Neutrophil (primary cell): Measurements from ENCODE around the gene FMNL1.

ENCODE experiments used
- H3K27ac ChIP-seq: fragments of 200-600 bp; sonication (generic); 2 replicates; pipeline ENCODE4 v1.5.1; 2016; ENCODE audit warnings: mild to moderate bottlenecking, moderate library complexity
- H3K27me3 ChIP-seq: fragments of 200-600 bp; sonication (generic); 2 replicates; pipeline ENCODE4 v1.6.0; 2016; ENCODE audit warnings: mild to moderate bottlenecking
- H3K36me3 ChIP-seq: fragments of 200-600 bp; sonication (generic); 2 replicates; pipeline ENCODE4 v1.5.1; 2017
- H3K4me1 ChIP-seq, 2 experiments: fragments of 200-600 bp in 1 of 2; sonication (generic) in 1 of 2; 1 replicate in 1 of 2; 2 replicates in 1 of 2; pipeline versions ENCODE4 v1.5.1 to v1.6.1; 2013 to 2016; ENCODE audit warnings: low read depth in 1 of 2, low read length in 1 of 2, mild to moderate bottlenecking in 1 of 2, moderate library complexity in 1 of 2; ENCODE audit not compliant: control insufficient read depth in 1 of 2, insufficient read depth in 1 of 2
- H3K4me3 ChIP-seq, 2 experiments: fragments of 200-600 bp in 1 of 2; sonication (generic) in 1 of 2; 1 replicate in 1 of 2; 2 replicates in 1 of 2; pipeline ENCODE4 v1.5.1; 2013 to 2016; ENCODE audit warnings: low read depth in 1 of 2, low read length in 1 of 2, mild to moderate bottlenecking in 1 of 2, moderate library complexity in 1 of 2
- H3K9me3 ChIP-seq: fragments of 200-600 bp; sonication (generic); 2 replicates; pipeline ENCODE4 v1.5.1; 2016
- CTCF ChIP-seq: fragments of 200-600 bp; sonication (generic); IDR thresholded peaks from 2 replicates; pipeline ENCODE4 v1.5.1; 2016; ENCODE audit warnings: antibody characterized with exemption

Gene FMNL1

GRCh38 chr17:45184144-45184543 lies 37.5 kb upstream of the FMNL1 start:
- H3K9me3 ChIP-seq = no peaks in the 10 kb centered on the region
- H3K27ac ChIP-seq = no peak overlapping the region
- no peak for TF ChIP-seq CTCF
- H3K36me3 ChIP-seq = no peaks in the 10 kb centered on the region
- no peaks in the 10 kb centered on the region for H3K4me1 ChIP-seq
- H3K4me3 ChIP-seq = no peak overlapping the region
- no peaks in the 10 kb centered on the region for H3K27me3 ChIP-seq

- Histone ChIP-seq H3K4me1 (no peaks in the 10 kb centered on the region), H3K4me3 (no peak overlapping the region), H3K9me3 (no peaks in the 10 kb centered on the region), H3K36me3 (no peaks in the 10 kb centered on the region), H3K27me3 (no peaks in the 10 kb centered on the region), H3K27ac (no peak overlapping the region)
- no peak for TF ChIP-seq CTCF
These were observed 34.8 kb upstream of the FMNL1 start for GRCh38 chr17:45186801-45187354.

GRCh38 chr17:45189009-45189408 lies 32.7 kb upstream of the FMNL1 start:
- H3K4me1 ChIP-seq = no peaks in the 10 kb centered on the region
- TF ChIP-seq CTCF = no peak
- H3K9me3 ChIP-seq = no peaks in the 10 kb centered on the region
- H3K27ac ChIP-seq = no peak overlapping the region
- no peaks in the 10 kb centered on the region for H3K36me3 ChIP-seq
- no peaks in the 10 kb centered on the region for H3K27me3 ChIP-seq
- no peak overlapping the region for H3K4me3 ChIP-seq

- Histone ChIP-seq H3K4me1 (no peaks in the 10 kb centered on the region), H3K4me3 (no peak overlapping the region), H3K9me3 (no peaks in the 10 kb centered on the region), H3K27ac (no peak overlapping the region), H3K36me3 (no peaks in the 10 kb centered on the region), H3K27me3 (no peaks in the 10 kb centered on the region)
- no peak for TF ChIP-seq CTCF
These were observed 31.0 kb upstream of the FMNL1 start for GRCh38 chr17:45190503-45191255.

GRCh38 chr17:45195424-45195823 lies 26.3 kb upstream of the FMNL1 start:
- no peaks in the 10 kb centered on the region for H3K9me3 ChIP-seq
- H3K36me3 ChIP-seq = no peaks in the 10 kb centered on the region
- no peaks in the 10 kb centered on the region for H3K27me3 ChIP-seq
- H3K27ac ChIP-seq = no peak overlapping the region
- H3K4me3 ChIP-seq = no peak overlapping the region
- no peak for TF ChIP-seq CTCF
- peaks cover 15 to 18% of the 10 kb centered on the region in 2 experiments for H3K4me1 ChIP-seq
